Uterus (tissue), 2 donors: ENCODE measurements around the gene RIMKLA.

Experiments used
- POLR2A ChIP-seq, 2 donors: fragments of 450-650 bp; IDR thresholded peaks; one replicate each; pipeline ENCODE4 v1.6.1; 2016; ENCODE audit warnings: antibody characterized with exemption in 2 of 2, mild to moderate bottlenecking in 1 of 2, moderate library complexity in 1 of 2
- TF ChIP-seq, protein P1 (sequence below), 4 experiments: fragments of 200-600 bp in 2 of 4; fragments of 450-650 bp in 2 of 4; sonication (generic) in 2 of 4; IDR thresholded peaks; one replicate each; pipeline ENCODE4 v1.5.1; 2016 to 2019; ENCODE audit warnings: antibody characterized with exemption in 4 of 4, mild to moderate bottlenecking in 2 of 4, moderate library complexity in 1 of 4

DNA sequence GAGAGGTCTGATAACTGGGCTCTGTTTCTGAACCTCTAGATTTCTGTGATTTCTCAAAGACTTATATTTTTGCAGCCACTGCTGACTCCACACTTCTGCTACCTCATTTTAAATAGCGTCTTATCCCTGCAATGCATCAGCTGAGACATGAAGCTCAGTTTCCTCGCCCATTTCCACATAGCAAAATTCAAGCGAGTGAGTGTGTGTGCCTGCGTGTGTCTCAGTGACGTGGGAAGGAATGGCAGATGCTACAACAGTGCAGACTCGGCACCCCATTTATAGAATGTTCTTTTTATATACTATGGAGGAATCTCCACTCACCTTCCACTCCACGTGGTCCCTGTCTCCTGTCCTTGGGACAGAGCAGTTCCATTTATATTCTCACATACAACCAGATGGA, 39.5 kb downstream of the RIMKLA start:
- TF ChIP-seq, protein P1, sequence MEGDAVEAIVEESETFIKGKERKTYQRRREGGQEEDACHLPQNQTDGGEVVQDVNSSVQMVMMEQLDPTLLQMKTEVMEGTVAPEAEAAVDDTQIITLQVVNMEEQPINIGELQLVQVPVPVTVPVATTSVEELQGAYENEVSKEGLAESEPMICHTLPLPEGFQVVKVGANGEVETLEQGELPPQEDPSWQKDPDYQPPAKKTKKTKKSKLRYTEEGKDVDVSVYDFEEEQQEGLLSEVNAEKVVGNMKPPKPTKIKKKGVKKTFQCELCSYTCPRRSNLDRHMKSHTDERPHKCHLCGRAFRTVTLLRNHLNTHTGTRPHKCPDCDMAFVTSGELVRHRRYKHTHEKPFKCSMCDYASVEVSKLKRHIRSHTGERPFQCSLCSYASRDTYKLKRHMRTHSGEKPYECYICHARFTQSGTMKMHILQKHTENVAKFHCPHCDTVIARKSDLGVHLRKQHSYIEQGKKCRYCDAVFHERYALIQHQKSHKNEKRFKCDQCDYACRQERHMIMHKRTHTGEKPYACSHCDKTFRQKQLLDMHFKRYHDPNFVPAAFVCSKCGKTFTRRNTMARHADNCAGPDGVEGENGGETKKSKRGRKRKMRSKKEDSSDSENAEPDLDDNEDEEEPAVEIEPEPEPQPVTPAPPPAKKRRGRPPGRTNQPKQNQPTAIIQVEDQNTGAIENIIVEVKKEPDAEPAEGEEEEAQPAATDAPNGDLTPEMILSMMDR (IDR thresholded peaks at IDR 0.05), result no peak
- no peak for TF ChIP-seq POLR2A (IDR thresholded peaks at IDR 0.05)
